K562 (cell line): ENCODE measurements around the gene TIMP3. TPM values are rescaled to one million over a fixed set of nuclear protein-coding genes. Genes with fewer than 3 reads are reported as not detected.

Source experiments
- ATAC-seq: fragments of 200-7000 bp; cut with Tn5 transposase; 3 replicates; pipeline ENCODE4 v1.9.1; 2020; ENCODE audit warnings: moderate library complexity
- BruUV-seq: library from RNA; stranded (reverse); fragments of 400-500 nt; replicated peaks from 2 replicates; lab custom pipeline; 2021; lab: Mats Ljungman, UMichigan
- CTCF ChIA-PET: fragments of 300-600 bp; formaldehyde crosslinking; extraction: SDS; loops from one replicate; lab custom pipeline; 2021; ENCODE audit warnings: low intra/inter-chr PET ratio; lab: Yijun Ruan, JAX
- POLR2A ChIA-PET: fragments of 300-600, 350-650 bp; sonication (Branson Sonifier 250); formaldehyde crosslinking; extraction: SDS; loops from one replicate; lab custom pipeline; 2021; ENCODE audit warnings: antibody characterized with exemption, inconsistent platforms; lab: Yijun Ruan, JAX
- DNase-seq, 4 experiments: peaks; one replicate each; pipeline versions ENCODE4 v3.0.0 to v3.0.0-alpha.2; 2011 to 2018; ENCODE audit warnings: low spot score in 3 of 4, mixed read lengths in 3 of 4; ENCODE audit errors: extremely low read depth in 1 of 4
- FAIRE-seq: peaks from 2 replicates; lab custom pipeline; 2011; peaks lifted over from hg19 to GRCh38; lab: Jason Lieb, UNC
- H2AFZ ChIP-seq: 2 replicates; pipeline ENCODE4 v1.6.0; 2011; ENCODE audit warnings: low read depth, low read length, control low read depth, inconsistent platforms
- H3K27ac ChIP-seq: fragments of 200-600 bp; 3 replicates; pipeline ENCODE4 v1.8.0; 2011; ENCODE audit warnings: low read depth, mild to moderate bottlenecking, control low read depth, inconsistent platforms, low read length, moderate library complexity, mixed read lengths; ENCODE audit errors: extremely low read depth
- H3K27me3 ChIP-seq, 2 experiments: fragments of 300-600 bp in 1 of 2; 2 replicates in 1 of 2; 3 replicates in 1 of 2; pipeline versions ENCODE4 v1.6.0 to v1.8.0; 2011; ENCODE audit warnings: inconsistent platforms in 2 of 2, low read length in 2 of 2, mild to moderate bottlenecking in 1 of 2, mixed read lengths in 1 of 2, moderate library complexity in 1 of 2; ENCODE audit not compliant: control insufficient read depth in 2 of 2, insufficient read depth in 2 of 2
- H3K36me3 ChIP-seq: fragments of 300-600 bp; 3 replicates; pipeline ENCODE4 v1.8.0; 2011; ENCODE audit warnings: mild to moderate bottlenecking, low read length, inconsistent platforms; ENCODE audit not compliant: control insufficient read depth, insufficient read depth
- H3K4me1 ChIP-seq, 2 experiments: fragments of 200-600 bp in 1 of 2; replicated peaks in 1 of 2; 2 replicates in 1 of 2; 3 replicates in 1 of 2; pipeline versions ENCODE4 v1.5.1 to v1.8.0; 2011; ENCODE audit warnings: inconsistent platforms in 2 of 2, low read length in 2 of 2, mild to moderate bottlenecking in 1 of 2, mixed read lengths in 1 of 2, moderate library complexity in 1 of 2; ENCODE audit not compliant: control insufficient read depth in 2 of 2, insufficient read depth in 2 of 2
- H3K4me2 ChIP-seq: 2 replicates; pipeline ENCODE4 v1.6.1; 2011; ENCODE audit warnings: low read length, control low read depth, inconsistent platforms, mixed read lengths; ENCODE audit not compliant: insufficient read depth
- H3K4me3 ChIP-seq: fragments of 200-600 bp; sonication (generic), shearing (Covaris generic); 2 replicates; pipeline ENCODE4 v1.5.1; 2016; ENCODE audit warnings: control low read depth, inconsistent platforms
- H3K79me2 ChIP-seq: fragments of 200-600 bp; 3 replicates; pipeline ENCODE4 v1.8.0; 2011; ENCODE audit warnings: low read length, inconsistent platforms; ENCODE audit not compliant: control insufficient read depth, insufficient read depth
- H3K9ac ChIP-seq, 2 experiments: 2 replicates each; pipeline versions ENCODE4 v1.6.0 to v1.6.1; 2011; ENCODE audit warnings: low read depth in 2 of 2, low read length in 2 of 2, control low read depth in 1 of 2, inconsistent platforms in 1 of 2, mild to moderate bottlenecking in 1 of 2, mixed read lengths in 1 of 2; ENCODE audit not compliant: insufficient read depth in 1 of 2
- H3K9me1 ChIP-seq: one replicate; pipeline ENCODE4 v1.6.0; 2011; ENCODE audit warnings: inconsistent platforms, mild to moderate bottlenecking, low read length, moderate library complexity; ENCODE audit not compliant: control insufficient read depth, insufficient read depth
- H3K9me3 ChIP-seq: replicated peaks from 2 replicates; pipeline ENCODE4 v1.5.1; 2011; ENCODE audit warnings: low read depth, low read length, inconsistent platforms; ENCODE audit not compliant: control insufficient read depth, insufficient read depth
- H4K20me1 ChIP-seq: replicated peaks from 2 replicates; pipeline ENCODE4 v1.6.1; 2011; ENCODE audit warnings: low read length, inconsistent platforms, mixed read lengths; ENCODE audit not compliant: control insufficient read depth, insufficient read depth
- CREBBP ChIP-seq: IDR thresholded peaks from one replicate; pipeline ENCODE4 v1.6.1; 2012; ENCODE audit warnings: low read depth, mild to moderate bottlenecking, control low read depth, inconsistent platforms, low read length
- ELF4 ChIP-seq: fragments of 450-650 bp; formaldehyde crosslinking; IDR thresholded peaks from 2 replicates; pipeline ENCODE4 v1.4.0; 2022; ENCODE audit warnings: missing genetic modification characterization
- NFIC ChIP-seq: fragments of 450-650 bp; IDR thresholded peaks from 2 replicates; pipeline ENCODE4 v1.6.1; 2017; ENCODE audit warnings: mild to moderate bottlenecking, inconsistent platforms
- NR2C1 ChIP-seq, 2 experiments: fragments of 450-650 bp; IDR thresholded peaks; 2 replicates each; pipeline ENCODE4 v1.6.1; 2017; ENCODE audit warnings: mild to moderate bottlenecking in 2 of 2, antibody characterized with exemption in 1 of 2, inconsistent platforms in 1 of 2, missing compliant biosample characterization in 1 of 2, missing genetic modification characterization in 1 of 2
- NR2C2 ChIP-seq, 2 experiments: fragments of 200-800 bp in 1 of 2; sonication (Bioruptor generic) in 1 of 2; sonication (generic) in 1 of 2; formaldehyde crosslinking in 1 of 2; IDR thresholded peaks; 2 replicates each; pipeline versions ENCODE4 v1.6.1 to v1.8.0; 2016 to 2022; ENCODE audit warnings: mild to moderate bottlenecking in 1 of 2, missing compliant biosample characterization in 1 of 2, missing genetic modification characterization in 1 of 2, missing genetic modification reagents in 1 of 2
- WGBS: fragments of 100-300 bp; shearing (Covaris generic); methylation state at CpG from one replicate; pipeline ENCODE4 v1.1.6; 2016; ENCODE audit warnings: low coverage, mixed read lengths; ENCODE audit not compliant: insufficient coverage; ENCODE audit errors: missing lambda C conversion rate; 5-methylcytosine and 5-hydroxymethylcytosine counted together
- in situ Hi-C: fragments of 300-500 bp; cut with MboI; formaldehyde crosslinking; loops from 4 replicates; pipeline ENCODE4 v1.15.0; 2018; ENCODE audit warnings: inconsistent platforms, mixed read lengths
- intact Hi-C: fragments of 100-400 bp; cut with micrococcal nuclease; formaldehyde crosslinking; loops from 2 replicates; pipeline ENCODE4 v1.14.2; 2022
- polyA plus RNA-seq, 8 experiments: library from polyadenylated mRNA; depleted of rRNA in 4 of 8; stranded (reverse) in 5 of 8; unstranded in 3 of 8; fragments of >200 nt; fragmentation: Nextera tagmentation in 2 of 8; fragmentation: Illumina TruSeq in 1 of 8; extraction: Ambion mirVana in 2 of 8; extraction: Trizol in 1 of 8; gene quantifications; 2 replicates each; pipeline versions ENCODE4 v1.2.1 to v1.2.3, GENCODE V29; 2011 to 2014; ENCODE audit warnings: inconsistent platforms in 1 of 8, missing spikeins in 1 of 8
- total RNA-seq, 7 experiments: library from RNA; depleted of rRNA in 6 of 7; stranded (reverse); fragments of >200 nt in 6 of 7; fragmentation: Illumina TruSeq in 2 of 7; extraction: Trizol in 2 of 7; gene quantifications; 2 replicates each; pipeline versions ENCODE4 v1.2.1 to v1.2.3, GENCODE V29; 2011 to 2021; ENCODE audit warnings: low replicate concordance in 1 of 7

Gene TIMP3
- total and polyA plus RNA-seq, 9 of the 15 experiments (the other 6 are each of a cell fraction or from before 2014, with no cell fraction given), result 0.07 to 0.73 (median 0.18) TPM

- TF ChIP-seq NR2C1 (IDR thresholded peaks at IDR 0.05) (peak; percentile 67), NR2C1 (tag; IDR thresholded peaks at IDR 0.05) (peak; percentile 79), NR2C2 (CRISPR knock-in tag; IDR thresholded peaks at IDR 0.05) (peak; percentile 43; the same call in 1 of the 2 replicates), NR2C2 (tag; IDR thresholded peaks at IDR 0.05) (peak; percentile 74), NFIC (peak; percentile 66), CREBBP (no peak), ELF4 (CRISPR knock-in tag) (no peak)
- TF ChIP-seq, all 486 proteins: peak for 3
- H2AFZ ChIP-seq, result no peak overlapping the region
- 42% methylated on average over 10 of the region's 11 CpGs for WGBS
- peaks cover 0 to 4% of the 10 kb centered on the region in 2 experiments; a peak in 2 of 5 replicates for H3K27me3 ChIP-seq
- ATAC-seq (no peak), FAIRE-seq (no peak), DNase-seq (no peak)
- intact Hi-C loops, result no loop called here
- H3K79me2 ChIP-seq, result no peaks in the 10 kb centered on the region
- H3K4me3 ChIP-seq, result no peak overlapping the region
- ChIA-PET CTCF (no interaction called here), POLR2A (no interaction called here)
- no peak overlapping the region for H3K9ac ChIP-seq
- no peaks in the 10 kb centered on the region for H3K9me1 ChIP-seq
- H3K4me2 ChIP-seq, result no peak overlapping the region
- H3K4me1 ChIP-seq, result no peaks in the 10 kb centered on the region
- no TSS peak for BruUV-seq
- H3K36me3 ChIP-seq, result no peaks in the 10 kb centered on the region
- no peak overlapping the region for H3K27ac ChIP-seq
- in situ Hi-C loops, result no loop called here
- no peaks in the 10 kb centered on the region for H3K9me3 ChIP-seq
- no peaks in the 10 kb centered on the region for H4K20me1 ChIP-seq
Measured at GRCh38 chr22:32752816-32753520, 48.5 kb upstream of the TIMP3 start.
